GM12891 (cell line): ENCODE measurements around the gene PREX1.
A peak's percentile ranks its signal among the peaks of the same experiment; 100 is the strongest.

Source experiments
- PAX5 ChIP-seq: IDR thresholded peaks from 2 replicates; pipeline ENCODE4 v1.6.1; 2011; ENCODE audit warnings: low read length, moderate library complexity, mild to moderate bottlenecking; ENCODE audit not compliant: insufficient read depth, severe bottlenecking
- POLR2A ChIP-seq: IDR thresholded peaks from 2 replicates; pipeline ENCODE4 v1.6.1; 2011; ENCODE audit warnings: low read depth, low read length, control low read depth
- POLR2AphosphoS5 ChIP-seq: IDR thresholded peaks from 2 replicates; pipeline ENCODE4 v1.6.1; 2011; ENCODE audit warnings: low read depth, low read length, control low read depth
- SPI1 ChIP-seq: IDR thresholded peaks from 2 replicates; pipeline ENCODE4 v1.6.1; 2011; ENCODE audit warnings: low read depth, low read length, control low read depth
- TAF1 ChIP-seq: IDR thresholded peaks from 2 replicates; pipeline ENCODE4 v1.6.1; 2011; ENCODE audit warnings: low read depth, low read length, control low read depth

DNA sequence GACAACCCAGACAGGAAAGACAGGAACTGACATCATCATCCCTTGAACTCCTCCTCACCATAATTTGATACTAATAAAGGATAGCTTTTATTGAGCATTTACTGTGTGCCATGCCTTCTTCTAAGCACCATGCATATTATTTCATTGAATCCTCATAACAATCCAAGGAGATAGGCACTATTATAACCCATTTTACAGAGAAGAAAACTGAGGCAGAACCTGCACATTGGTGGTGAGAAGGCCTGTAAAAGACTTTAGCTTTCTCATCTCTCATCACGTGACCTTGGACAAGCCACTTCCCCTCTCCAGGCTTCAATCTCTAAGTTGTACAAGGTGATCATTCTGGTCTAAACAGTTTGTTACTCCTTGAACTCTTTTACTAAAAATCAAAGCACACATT is 34.5 kb upstream of the PREX1 start:
- TF ChIP-seq POLR2AphosphoS5 = no peak
- TF ChIP-seq TAF1 = no peak
- TF ChIP-seq POLR2A = no peak
- TF ChIP-seq SPI1 = peak; percentile 64
- no peak for TF ChIP-seq PAX5
